ENCODE results near the gene DNAJC11. TPM values are rescaled to one million over a fixed set of nuclear protein-coding genes. Genes with fewer than 3 reads are reported as not detected.

The DNAJC11 gene
- total RNA-seq, 2 donors from 2014 or later = 64.7 to 71.1 TPM

- no peak for TF ChIP-seq CTCF (conservative IDR thresholded peaks at IDR 0.05)
- DNase-seq = no peak
- no peaks in the 10 kb centered on the region for H3K27me3 Mint-ChIP-seq (ENCODE audit: insufficient read depth)
- Histone ChIP-seq H3K27ac (ENCODE audit: low read depth, low read length) (no peak overlapping the region), H3K9me3 (ENCODE audit: control insufficient read depth, low read length) (no peaks in the 10 kb centered on the region), H3K9ac (ENCODE audit: extremely low read depth, low read length, poor library complexity, severe bottlenecking) (no peak overlapping the region), H3K4me1 (ENCODE audit: control insufficient read depth, insufficient read depth, low read length) (no peaks in the 10 kb centered on the region), H3K36me3 (ENCODE audit: control insufficient read depth, insufficient read depth, low read length) (peaks cover 69% of the 10 kb centered on the region), H3K27me3 (ENCODE audit: control insufficient read depth, insufficient read depth, low read length, poor library complexity, severe bottlenecking) (no peaks in the 10 kb centered on the region), H3K4me3 (ENCODE audit: low read length) (no peak overlapping the region)
- no peaks in the 10 kb centered on the region for H3K4me1 Mint-ChIP-seq
- H3K4me3 Mint-ChIP-seq = no peak overlapping the region
- H3K27ac Mint-ChIP-seq = no peak overlapping the region
- 94 to 98% methylated on average over 38 of the region's 38 CpGs for WGBS, 2 experiments (ENCODE audit: insufficient coverage in 1 of 2, insufficient read length in 1 of 2)
- peaks cover 49% of the 10 kb centered on the region for H3K36me3 Mint-ChIP-seq (ENCODE audit: low read depth)
- H3K9me3 Mint-ChIP-seq = no peaks in the 10 kb centered on the region
Observed at GRCh38 chr1:6592865-6593593, 108.6 kb downstream of the DNAJC11 start.

- WGBS, 2 experiments (ENCODE audit: insufficient coverage in 1 of 2, insufficient read length in 1 of 2) = 66 to 94% methylated on average over 3 to 5 of the region's 5 CpGs
- no peaks in the 10 kb centered on the region for H3K4me1 Mint-ChIP-seq
- H3K36me3 ChIP-seq (ENCODE audit: control insufficient read depth, insufficient read depth, low read length) = peaks cover 69% of the 10 kb centered on the region
Observed at GRCh38 chr1:6592441-6592840, 109.2 kb downstream of the DNAJC11 start.

GRCh38 chr1:6591644-6592043 lies 110.0 kb downstream of the DNAJC11 start:
- no peak overlapping the region for H3K4me3 Mint-ChIP-seq
- Histone ChIP-seq H3K27me3 (ENCODE audit: control insufficient read depth, insufficient read depth, low read length, poor library complexity, severe bottlenecking) (no peaks in the 10 kb centered on the region), H3K27ac (ENCODE audit: low read depth, low read length) (no peak overlapping the region), H3K9me3 (ENCODE audit: control insufficient read depth, low read length) (no peaks in the 10 kb centered on the region), H3K4me1 (ENCODE audit: control insufficient read depth, insufficient read depth, low read length) (no peaks in the 10 kb centered on the region), H3K36me3 (ENCODE audit: control insufficient read depth, insufficient read depth, low read length) (peaks cover 63% of the 10 kb centered on the region), H3K4me3 (ENCODE audit: low read length) (no peak overlapping the region), H3K9ac (ENCODE audit: extremely low read depth, low read length, poor library complexity, severe bottlenecking) (no peak overlapping the region)
- H3K27me3 Mint-ChIP-seq (ENCODE audit: insufficient read depth) = no peaks in the 10 kb centered on the region
- H3K9me3 Mint-ChIP-seq = no peaks in the 10 kb centered on the region
- no peaks in the 10 kb centered on the region for H3K4me1 Mint-ChIP-seq
- WGBS, 2 experiments (ENCODE audit: insufficient coverage in 1 of 2, insufficient read length in 1 of 2) = 81 to 85% methylated on average over 6 of the region's 6 CpGs
- peaks cover 43% of the 10 kb centered on the region for H3K36me3 Mint-ChIP-seq (ENCODE audit: low read depth)
- no peak overlapping the region for H3K27ac Mint-ChIP-seq
- DNase-seq = no peak
- TF ChIP-seq CTCF (conservative IDR thresholded peaks at IDR 0.05) = no peak

More at GRCh38 chr1:6592441-6592840, 109.2 kb downstream of the DNAJC11 start:
- Mint-ChIP-seq H3K27ac (no peak overlapping the region), H3K9me3 (no peaks in the 10 kb centered on the region), H3K27me3 (ENCODE audit: insufficient read depth) (no peaks in the 10 kb centered on the region), H3K4me3 (no peak overlapping the region), H3K36me3 (ENCODE audit: low read depth) (peaks cover 47% of the 10 kb centered on the region)
- no peak for DNase-seq
- H3K9ac ChIP-seq (ENCODE audit: extremely low read depth, low read length, poor library complexity, severe bottlenecking) = no peak overlapping the region
- H3K4me3 ChIP-seq (ENCODE audit: low read length) = no peak overlapping the region
- H3K27ac ChIP-seq (ENCODE audit: low read depth, low read length) = no peak overlapping the region
- no peaks in the 10 kb centered on the region for H3K9me3 ChIP-seq (ENCODE audit: control insufficient read depth, low read length)
- no peaks in the 10 kb centered on the region for H3K27me3 ChIP-seq (ENCODE audit: control insufficient read depth, insufficient read depth, low read length, poor library complexity, severe bottlenecking)
- no peaks in the 10 kb centered on the region for H3K4me1 ChIP-seq (ENCODE audit: control insufficient read depth, insufficient read depth, low read length)
- TF ChIP-seq CTCF (conservative IDR thresholded peaks at IDR 0.05) = no peak

All from endodermal cell (in vitro differentiated cells).